Measurements from ENCODE around the gene FXYD4. TPM values are rescaled to one million over a fixed set of nuclear protein-coding genes. Genes with fewer than 3 reads are reported as not detected.

Gene FXYD4
- total RNA-seq, 4 donors from 2014 or later = not detected

DNA sequence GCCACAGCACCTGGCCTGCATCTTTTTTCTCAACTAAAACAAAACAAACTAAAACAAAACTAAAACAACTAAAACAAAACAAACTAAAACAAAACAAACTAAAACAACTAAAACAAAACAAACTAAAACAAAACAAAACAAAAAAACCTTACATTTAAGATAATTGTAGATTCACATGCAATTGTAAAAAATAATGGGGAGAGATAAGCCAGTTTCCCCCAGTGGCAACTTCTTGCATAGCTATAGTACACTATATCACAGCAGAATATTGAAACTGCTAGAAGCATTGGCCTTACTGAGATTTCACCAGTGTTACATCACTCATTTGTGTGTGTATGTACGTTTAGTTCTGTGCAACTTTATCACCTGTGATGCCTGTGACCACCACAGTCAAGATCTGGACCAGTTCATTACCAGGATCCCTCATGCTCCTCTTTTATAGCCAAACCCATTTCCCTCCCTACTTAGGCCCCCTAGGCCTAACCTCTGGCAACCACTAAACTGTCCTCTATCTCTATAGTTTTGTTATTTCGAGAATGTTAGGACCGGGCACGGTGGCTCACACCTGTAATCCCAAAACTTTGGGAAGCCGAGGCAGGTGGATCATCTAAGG, 9.3 kb downstream of the FXYD4 start:
- no peak overlapping the region for H3K4me3 ChIP-seq
- H3K27ac ChIP-seq = no peak overlapping the region
- WGBS, 2 donors = 50 to 85% methylated on average over 1 to 5 of the region's 5 CpGs
- intact Hi-C loops (cut with DNase I) = no loop called here
- no peak for TF ChIP-seq POLR2A (IDR thresholded peaks at IDR 0.05)
- TF ChIP-seq, protein P1, sequence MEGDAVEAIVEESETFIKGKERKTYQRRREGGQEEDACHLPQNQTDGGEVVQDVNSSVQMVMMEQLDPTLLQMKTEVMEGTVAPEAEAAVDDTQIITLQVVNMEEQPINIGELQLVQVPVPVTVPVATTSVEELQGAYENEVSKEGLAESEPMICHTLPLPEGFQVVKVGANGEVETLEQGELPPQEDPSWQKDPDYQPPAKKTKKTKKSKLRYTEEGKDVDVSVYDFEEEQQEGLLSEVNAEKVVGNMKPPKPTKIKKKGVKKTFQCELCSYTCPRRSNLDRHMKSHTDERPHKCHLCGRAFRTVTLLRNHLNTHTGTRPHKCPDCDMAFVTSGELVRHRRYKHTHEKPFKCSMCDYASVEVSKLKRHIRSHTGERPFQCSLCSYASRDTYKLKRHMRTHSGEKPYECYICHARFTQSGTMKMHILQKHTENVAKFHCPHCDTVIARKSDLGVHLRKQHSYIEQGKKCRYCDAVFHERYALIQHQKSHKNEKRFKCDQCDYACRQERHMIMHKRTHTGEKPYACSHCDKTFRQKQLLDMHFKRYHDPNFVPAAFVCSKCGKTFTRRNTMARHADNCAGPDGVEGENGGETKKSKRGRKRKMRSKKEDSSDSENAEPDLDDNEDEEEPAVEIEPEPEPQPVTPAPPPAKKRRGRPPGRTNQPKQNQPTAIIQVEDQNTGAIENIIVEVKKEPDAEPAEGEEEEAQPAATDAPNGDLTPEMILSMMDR (IDR thresholded peaks at IDR 0.05) = peak in 1 of 6 experiments; percentile 26
- no peaks in the 10 kb centered on the region for H3K9me3 ChIP-seq
- H3K4me1 ChIP-seq = no peaks in the 10 kb centered on the region
- no peak for DNase-seq
- no peaks in the 10 kb centered on the region for H3K27me3 ChIP-seq
- H3K36me3 ChIP-seq = peaks cover 0 to 12% (median 0%) of the 10 kb centered on the region in 3 donors

DNA sequence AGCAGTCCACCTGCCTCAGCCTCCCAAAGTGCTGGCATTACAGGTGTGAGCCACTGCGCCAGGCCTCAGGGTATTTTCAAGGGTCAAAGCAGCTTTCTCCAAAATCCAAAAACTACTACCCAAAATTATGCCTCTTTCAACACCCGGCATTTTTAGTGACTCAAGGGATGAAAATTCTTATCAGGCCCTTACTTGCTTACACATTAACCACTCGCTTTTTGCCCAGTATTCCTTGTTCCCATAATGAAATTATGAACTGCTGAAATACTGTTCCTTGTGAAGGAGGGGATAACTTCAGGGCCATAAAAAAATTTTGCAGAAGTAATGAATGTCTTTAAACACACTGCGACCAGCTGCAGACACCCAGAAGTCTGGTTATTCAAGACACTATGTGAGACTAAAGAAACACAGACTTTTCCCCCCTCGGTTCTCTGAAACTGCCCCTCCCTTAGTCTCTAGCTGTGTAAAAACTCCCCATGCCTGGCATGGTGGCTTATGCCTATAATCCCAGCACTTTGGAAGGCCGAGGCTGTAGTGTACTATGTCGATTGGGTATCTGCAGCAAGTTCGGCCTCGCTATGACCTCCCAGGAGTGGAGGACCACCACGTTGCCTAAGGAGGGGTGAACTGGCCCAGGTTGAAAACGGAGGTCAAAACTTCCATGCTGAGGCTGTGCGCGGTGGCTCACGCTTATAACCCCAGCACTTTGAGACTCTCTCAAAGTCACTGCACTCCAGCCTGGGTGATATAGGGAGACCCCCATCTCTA, 12.0 kb downstream of the FXYD4 start:
- Histone ChIP-seq H3K36me3 (peaks cover 7 to 38% (median 25%) of the 10 kb centered on the region in 3 donors), H3K9me3 (no peaks in the 10 kb centered on the region), H3K27me3 (no peaks in the 10 kb centered on the region), H3K4me1 (no peaks in the 10 kb centered on the region), H3K4me3 (no peak overlapping the region), H3K27ac (no peak overlapping the region)
- intact Hi-C loops (cut with DNase I) = no loop called here
- TF ChIP-seq, protein P1 (IDR thresholded peaks at IDR 0.05) = no peak
- TF ChIP-seq POLR2A (IDR thresholded peaks at IDR 0.05) = no peak
- WGBS, 2 donors = 51 to 73% methylated on average over 9 to 14 of the region's 14 CpGs
- DNase-seq = no peak

DNA sequence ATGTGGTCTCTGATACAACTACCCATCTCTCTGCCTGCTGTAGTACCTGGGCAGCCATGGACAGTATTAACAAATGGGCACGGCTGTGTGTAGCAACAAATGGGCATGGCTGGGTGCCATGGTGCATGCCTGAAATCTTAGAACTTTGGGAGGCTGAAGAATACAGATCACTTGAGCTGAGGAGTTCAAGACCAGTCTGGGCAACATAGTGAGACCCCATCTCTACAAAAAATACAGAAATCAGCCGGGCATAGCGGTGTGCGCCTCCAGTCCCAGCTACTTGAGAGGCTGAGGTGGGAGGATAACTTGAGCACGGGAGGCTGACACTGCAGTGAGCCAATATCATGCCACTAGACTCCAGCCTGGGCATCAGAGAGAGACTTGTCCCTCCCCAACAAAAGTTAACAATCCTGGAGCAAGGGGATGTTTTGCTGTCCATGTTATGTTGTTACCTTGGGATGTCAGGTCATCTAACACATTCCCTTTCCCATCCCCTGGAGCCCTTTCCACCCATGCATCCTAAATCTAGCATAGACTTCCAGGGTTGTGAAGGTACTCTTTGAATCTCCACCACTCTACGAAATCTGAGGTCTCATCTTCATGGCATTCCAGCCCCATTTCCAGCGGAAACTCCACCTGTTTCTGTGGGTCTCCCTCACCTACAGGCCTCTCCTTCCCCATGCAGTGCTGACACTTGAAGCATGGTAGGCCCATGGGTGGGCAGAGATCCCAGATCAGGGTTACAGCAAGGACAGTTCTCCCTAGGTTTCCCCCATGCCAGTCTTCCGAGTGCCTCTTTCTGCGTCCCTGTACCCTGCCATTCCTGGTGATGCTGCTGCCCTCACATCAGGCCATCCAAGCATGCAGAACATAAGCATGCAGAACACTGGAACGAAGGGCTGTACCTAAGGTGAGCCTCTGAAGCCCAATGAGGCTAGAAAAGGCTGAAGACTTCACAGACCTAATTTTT, 13.1 kb downstream of the FXYD4 start:
- no peak for DNase-seq
- intact Hi-C loops (cut with DNase I) = no loop called here

DNA sequence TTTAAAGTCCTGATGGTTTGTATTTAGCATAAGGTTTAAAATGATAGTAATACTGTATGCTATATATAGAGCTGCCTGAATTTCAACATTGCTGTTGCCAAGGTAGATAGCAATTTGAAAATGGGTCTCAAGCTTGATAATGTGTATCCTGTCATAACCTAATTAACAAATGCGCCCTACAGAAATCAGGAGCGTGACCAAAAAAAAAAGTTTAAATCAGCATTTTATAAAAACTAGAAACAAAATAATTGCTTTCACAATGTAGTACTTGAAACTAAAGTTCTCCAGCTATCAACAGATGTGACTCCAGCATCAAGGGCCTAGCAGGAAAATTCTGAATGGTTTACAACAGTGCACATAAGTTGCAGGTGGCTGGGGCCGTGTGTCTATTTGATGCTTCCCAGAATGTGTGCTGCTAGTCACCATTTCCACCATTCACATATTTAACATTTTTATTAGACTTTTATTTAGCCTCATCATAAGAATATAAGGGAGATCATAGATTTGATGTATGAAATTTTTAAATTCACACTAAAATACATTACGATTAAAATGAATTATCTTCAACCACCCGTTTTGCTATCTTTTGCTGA, 14.1 kb downstream of the FXYD4 start:
- Histone ChIP-seq H3K9me3 (no peaks in the 10 kb centered on the region), H3K36me3 (peaks cover 7 to 60% (median 38%) of the 10 kb centered on the region in 3 donors), H3K27ac (no peak overlapping the region), H3K4me1 (peaks cover 0 to 8% (median 2%) of the 10 kb centered on the region in 3 donors), H3K27me3 (no peaks in the 10 kb centered on the region), H3K4me3 (no peak overlapping the region)
- intact Hi-C loops (cut with DNase I) = no loop called here
- DNase-seq = no peak
- TF ChIP-seq, protein P1 (IDR thresholded peaks at IDR 0.05) = no peak
- no peak for TF ChIP-seq POLR2A (IDR thresholded peaks at IDR 0.05)
- 78 to 85% methylated on average over 5 of the region's 5 CpGs for WGBS, 2 donors

More for the DNA sequence above, 13.1 kb downstream of the FXYD4 start:
- no peaks in the 10 kb centered on the region for H3K4me1 ChIP-seq
- no peaks in the 10 kb centered on the region for H3K27me3 ChIP-seq
- WGBS, 2 donors = 82 to 85% methylated on average over 10 of the region's 10 CpGs
- no peak overlapping the region for H3K27ac ChIP-seq
- no peak for TF ChIP-seq POLR2A (IDR thresholded peaks at IDR 0.05)
- TF ChIP-seq, protein P1 (IDR thresholded peaks at IDR 0.05) = no peak
- no peak overlapping the region for H3K4me3 ChIP-seq
- H3K9me3 ChIP-seq = no peaks in the 10 kb centered on the region
- peaks cover 7 to 50% (median 29%) of the 10 kb centered on the region in 3 donors for H3K36me3 ChIP-seq
